Stimulated activated CD8-positive, alpha-beta memory T cell treated with anti-CD3 and anti-CD28 coated beads, Interleukin-15, amount 100 ng/mL, for 4 hours (primary cell): ENCODE measurements around the gene SMPD4.
"Not testable (repeated sequence)": the region's sequence is repeated elsewhere in the genome, so short reads cannot be mapped to it uniquely, and the experiment has no call there.

Source experiments
- DNase-seq, 2 donors: peaks; one replicate each; pipeline ENCODE4 v3.0.0-alpha.2; 2020; ENCODE audit warnings: low read depth in 2 of 2

Gene SMPD4

DNA sequence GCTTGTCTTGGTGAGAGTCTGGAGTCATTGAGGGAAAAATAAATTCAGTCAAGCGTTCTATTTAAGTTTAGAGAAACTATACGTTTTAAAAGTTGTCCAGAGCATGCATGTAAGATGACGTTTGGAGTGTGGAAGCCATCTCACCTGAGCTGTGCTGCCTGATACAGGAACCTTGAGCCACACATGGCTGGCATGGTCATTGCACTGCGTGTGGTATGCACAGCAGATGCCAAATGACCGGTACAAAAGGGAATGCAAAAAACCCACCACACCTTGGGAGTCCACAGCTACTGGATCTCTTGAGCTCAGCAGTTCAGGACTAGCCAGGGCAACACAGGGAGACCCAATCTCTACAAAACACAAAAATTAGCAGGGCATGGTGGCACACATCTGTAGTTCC is 5.0 kb upstream of the SMPD4 start:
- DNase-seq = no peak

DNA sequence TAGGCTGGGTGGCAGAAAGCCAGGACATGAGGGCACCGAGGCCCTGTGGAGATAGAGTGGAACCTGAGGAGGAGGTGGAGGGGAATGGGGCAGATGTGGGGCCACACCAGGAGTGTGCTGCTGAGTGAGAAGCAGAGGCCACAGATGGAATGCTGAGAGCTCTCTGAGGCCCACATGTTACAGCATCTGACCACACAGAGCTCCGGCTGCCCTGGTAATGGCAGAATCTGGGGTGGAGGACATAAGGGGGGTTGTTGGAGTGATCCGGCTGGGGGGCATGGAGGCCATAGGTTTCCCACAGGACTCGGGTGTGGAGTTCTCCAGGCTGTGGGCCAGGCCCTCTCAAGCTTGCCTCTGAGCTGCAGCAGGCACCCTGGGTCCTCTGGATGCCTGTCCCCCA is 4.5 kb upstream of the SMPD4 start:
- no peak for DNase-seq

DNA sequence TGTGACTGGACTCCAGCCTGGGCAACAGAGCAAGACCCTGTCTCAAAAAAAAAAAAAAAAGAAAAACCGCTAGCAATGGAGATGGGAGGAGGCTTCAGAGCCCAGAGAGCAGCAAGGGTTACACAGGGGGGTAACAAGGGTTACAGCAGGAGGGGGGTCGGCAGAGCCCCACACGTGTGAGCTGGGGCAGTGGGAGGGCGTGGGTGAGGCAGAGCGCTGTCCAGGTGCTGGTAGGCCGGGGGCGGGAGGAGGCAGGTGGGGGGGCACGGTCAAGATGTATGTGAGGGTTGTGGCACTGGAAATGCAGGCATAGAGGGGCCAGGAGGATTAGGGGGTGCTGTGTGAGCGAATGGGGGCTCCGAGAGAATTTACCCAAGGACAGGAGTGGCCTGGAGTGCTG is 4.0 kb upstream of the SMPD4 start:
- no peak for DNase-seq

DNA sequence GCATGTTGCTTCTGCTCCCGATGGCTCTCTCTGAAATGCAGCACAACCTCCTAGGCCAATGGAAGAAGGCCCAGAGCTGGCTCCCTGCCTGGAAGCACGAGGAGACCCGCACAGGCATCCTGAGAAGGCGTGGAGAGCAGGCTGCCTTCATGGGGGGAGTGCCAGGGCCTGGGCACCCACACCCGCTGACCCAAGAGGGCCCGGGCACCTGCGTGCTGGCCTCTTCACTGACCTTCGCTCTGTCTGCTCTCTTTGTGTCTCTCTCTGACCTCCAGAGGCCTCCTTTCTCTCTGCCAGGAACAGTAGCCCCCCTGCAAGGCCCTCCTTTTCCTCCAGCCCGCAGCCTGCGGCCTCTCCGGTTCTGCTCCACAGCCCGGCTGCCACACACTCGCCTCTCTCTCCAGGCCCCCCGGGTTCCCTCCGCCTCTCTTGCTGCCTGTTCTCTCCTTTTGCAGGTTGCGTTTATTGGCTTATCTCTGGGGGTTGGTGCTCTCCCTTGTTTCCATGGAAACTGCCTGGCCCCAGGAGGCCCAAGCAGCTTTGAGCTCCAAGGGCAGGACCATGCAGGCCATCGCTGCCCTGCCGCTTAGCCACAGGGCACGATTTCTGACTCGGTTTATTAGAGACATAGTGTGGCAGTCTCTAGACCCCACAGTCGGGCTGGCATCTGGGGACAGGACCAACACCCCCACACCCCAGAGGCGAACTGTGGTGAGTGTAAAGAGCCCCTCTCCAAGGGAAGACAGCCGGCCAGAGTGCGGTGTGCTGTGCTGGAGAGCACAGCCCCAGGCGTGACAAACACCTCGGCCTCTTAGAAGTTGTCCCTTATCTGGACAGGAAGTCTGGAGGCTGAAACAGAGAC is 2.3 kb upstream of the SMPD4 start:
- no peak for DNase-seq

DNA sequence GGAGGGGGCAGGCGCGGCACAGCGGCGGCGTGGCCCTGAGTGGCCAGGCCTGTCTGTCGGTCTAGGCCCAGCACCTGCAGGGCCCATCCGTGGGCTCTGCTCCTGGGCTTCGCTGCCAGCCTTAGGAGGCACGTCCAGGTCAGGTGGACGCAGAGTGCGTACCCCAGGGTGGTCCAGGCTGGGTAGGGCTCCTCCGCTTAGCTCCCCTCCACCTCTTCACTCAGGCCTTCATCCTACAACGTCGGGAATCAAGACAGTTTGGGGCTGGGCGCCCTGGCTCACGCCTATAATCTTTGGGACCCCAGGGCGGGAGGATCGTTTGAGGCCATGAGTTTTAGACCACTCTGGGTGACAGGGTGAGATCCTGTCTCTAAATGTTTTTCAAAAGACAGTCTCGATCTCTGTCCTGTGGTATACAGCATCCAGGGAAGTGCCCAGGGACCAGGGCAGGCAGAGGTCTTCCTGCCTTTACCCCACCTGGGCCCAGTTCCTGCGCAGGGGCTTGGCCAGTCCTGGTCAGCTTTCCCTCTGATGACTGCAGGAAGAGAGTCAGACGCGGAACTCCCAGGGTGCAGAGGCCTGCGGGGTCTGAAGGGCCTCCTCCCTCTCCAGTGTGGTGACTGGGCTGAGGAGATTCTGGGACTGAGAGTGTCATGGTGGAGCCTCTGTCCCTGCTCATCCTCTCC is 1.6 kb upstream of the SMPD4 start:
- not testable (repeated sequence) for DNase-seq

DNA sequence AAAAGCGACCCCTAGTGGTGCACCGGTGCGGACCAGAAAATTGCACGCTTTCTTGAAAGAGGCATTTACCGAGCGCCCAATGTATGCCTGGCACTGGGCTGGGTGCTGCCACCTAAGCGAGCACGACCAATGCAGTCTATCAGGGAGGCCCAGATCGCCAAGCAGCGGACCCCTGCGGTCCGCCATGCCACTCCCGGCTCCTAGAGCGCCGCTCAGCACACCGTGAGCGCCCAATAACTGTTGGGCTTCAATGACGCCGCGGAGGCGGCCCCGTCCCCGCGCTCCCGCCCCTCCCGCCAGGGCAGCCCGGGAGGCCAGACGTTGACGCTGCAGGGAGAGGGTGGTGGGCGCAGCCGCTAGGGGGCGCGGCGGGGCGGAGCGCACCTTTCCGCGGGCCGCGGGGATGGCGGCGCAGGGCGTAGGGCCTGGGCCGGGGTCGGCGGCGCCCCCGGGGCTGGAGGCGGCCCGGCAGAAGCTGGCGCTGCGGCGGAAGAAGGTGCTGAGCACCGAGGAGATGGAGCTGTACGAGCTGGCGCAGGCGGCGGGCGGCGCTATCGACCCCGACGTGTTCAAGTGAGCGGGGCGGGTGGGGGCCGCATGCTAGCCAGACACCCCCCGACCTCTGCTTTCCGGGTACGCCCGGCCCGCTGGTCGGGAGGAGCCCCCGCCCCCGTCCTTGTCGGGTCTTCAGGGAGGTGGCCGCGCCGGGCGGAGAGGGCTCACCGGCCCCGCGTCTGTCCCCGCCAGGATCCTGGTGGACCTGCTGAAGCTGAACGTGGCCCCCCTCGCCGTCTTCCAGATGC is 679 bp upstream of the SMPD4 start, which contains the start of gene MZT2B:
MZT2B (plus strand) TSS at position 383 of the 803 bp plus-strand sequence; CDS start at position 404, 21 bp downstream.
- peak; percentile 76 to 77 for DNase-seq

DNA sequence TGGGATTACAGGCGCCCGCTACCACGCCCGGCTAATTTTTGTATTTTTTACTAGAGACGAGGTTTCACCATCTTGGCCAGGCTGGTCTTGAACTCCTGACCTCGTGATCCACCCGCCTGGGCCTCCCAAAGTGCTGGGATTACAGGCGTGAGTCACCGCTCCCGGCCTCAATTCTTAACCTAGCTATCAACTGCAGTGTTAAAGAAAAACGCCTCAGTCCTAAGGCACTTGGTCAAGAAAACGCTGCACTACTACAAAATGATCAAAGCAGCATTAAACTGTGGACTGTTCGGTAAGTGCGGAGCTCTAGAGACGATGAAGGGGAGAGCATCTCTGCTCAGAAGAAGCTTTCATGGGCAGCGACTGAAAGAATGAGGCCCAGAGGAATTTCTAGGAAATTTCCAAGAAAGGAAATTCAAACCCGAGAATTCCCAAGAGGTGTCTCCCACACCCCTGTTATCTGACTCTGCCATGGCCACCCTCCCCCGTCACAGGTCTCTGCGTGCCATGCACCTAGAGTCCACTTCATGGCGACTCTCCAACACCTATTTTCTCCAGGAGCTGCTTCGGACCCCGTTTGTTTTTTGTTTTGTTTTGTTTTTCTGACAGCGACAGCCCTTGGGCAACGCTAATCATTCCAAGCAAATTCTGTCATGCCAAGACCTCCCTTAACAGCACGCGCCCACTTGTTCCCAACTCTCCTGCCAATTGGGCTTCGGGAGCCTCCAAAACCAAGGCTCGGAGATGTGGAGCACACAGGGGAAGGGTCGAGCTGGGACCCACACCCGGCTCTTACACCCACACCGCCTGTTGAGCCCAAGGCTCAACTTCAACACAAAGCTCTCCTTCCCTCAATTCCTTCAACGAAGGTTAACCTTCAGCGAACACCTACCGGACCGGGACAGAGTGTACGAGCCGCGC is 738 bp downstream of the SMPD4 start:
- DNase-seq = not testable (repeated sequence)

DNA sequence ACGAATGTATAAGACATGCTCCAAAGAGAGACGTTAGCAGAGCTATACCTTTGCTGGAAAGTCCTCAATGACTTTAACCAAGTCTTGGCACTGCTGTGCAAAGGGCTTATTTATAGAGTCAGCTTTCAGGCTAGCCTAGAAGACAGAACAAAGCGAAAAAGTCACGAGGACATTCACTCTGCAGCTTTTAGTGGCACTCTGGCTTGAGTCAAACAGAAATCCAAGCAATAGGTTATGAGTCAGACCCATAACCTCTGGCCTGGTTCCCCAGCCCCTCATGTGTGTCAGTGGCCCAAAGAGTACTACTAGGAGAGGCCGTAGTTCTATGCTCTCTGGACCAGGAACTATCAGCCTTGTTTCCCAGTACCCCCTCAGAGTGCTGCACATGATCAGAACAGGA is 6.5 kb downstream of the SMPD4 start:
- DNase-seq = not testable (repeated sequence)

DNA sequence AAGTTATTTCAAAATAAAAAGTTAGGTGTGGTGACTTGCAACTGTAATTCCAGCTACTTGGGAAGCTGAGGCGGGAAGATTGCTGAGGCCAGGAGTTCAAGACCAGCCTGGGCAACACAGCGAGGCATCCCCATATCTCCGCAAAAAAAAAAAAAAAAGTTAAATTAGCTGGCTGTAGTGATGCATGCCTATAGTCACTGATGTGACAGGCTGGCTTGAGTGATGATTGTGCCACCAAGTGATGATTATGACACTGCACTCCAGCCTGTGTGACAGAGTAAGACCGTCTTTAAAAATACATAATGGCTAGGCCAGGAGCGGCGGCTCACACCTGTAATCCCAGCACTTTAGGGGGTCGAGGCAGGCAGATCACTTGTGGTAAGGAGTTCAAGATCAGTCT is 11.5 kb downstream of the SMPD4 start:
- DNase-seq = no peak

DNA sequence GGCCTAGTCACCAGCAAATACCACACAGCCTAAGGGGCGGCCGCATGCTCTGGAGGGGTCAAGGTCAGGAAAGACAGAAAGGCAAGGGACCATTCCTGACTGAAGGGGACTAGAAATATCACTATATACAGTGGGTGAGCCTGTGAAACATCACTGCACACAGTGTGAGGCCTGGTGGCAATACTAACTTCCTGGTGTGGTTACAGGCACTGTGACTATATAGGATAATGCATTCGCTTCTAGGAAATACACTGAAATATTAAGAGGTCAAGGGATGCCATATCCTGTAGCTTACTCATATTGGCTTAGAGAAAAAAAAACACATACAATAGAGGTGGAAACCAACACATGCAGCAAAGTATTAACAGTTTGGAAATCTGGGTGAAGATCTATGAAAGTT is 12.2 kb downstream of the SMPD4 start:
- not testable (repeated sequence) for DNase-seq

DNA sequence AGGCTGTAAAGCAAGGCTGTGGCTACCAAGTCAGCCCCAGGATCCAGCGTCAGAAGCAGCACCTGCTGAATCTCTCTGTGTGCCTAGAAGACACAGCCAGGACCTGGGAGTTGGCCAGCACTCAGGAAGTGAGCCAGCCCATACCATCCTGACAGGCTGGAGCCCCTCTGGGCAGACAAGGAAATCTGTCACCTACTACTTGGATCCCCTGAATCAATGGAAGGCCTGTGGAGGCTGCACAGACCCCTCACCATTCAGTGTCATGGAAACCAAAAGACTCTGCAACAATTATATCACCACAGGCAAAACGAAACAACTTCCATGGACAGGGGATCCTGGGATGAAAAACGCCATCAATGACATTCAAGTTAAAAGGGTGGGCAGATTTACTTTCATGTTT is 14.8 kb downstream of the SMPD4 start:
- DNase-seq = not testable (repeated sequence)

DNA sequence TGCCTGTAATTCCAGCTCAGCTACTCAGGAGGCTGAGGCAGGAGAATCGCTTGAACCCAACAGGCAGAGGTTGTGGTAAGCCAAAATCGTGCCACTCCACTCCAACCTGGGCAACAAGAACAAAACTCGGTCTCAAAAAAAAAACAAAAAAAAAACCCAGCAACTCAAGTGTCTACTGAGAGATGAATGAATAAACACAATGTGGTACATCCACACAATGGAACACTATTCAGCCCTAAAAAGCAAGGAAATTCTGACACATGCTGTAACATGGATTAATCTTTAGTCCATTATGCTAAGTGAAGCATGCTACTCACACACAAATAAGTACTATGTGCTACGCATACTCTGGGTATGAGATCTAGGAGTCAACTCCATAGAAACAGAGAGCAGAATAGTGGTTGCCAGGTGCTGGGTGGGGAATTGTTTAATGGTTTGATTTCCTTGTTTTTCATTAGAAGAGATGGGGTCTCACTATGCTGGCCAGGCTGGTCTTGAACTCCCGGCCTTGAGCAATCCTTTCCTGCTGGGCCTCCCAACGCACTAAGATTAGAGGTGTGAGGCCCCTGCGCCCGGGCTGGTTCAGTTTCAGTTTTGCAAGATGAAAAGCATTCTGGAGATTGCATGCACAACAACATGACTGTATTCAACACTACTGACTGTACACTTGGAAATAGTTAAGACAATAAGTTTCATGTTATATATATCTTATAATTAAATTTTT is 15.9 kb downstream of the SMPD4 start:
- no peak for DNase-seq

DNA sequence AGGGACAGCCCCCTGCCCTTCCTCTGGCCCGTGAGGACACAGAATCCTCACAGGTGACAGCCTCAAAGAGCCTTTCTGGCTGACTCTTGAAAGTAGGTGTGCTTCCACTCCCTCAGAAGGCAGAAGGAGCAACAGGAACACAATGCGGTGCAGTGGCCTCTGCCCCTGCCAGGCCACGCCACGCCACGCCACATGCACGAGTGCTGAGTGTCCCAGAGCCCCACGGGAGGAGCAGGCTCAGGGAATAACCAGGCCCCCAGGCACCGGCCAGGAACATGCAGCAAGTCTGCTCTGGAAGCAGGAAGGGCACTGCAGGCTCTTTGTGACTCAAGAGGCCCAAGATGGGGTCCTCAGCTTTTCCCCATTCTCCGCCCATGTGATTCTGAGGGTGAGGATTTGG is 18.4 kb downstream of the SMPD4 start:
- no peak for DNase-seq

DNA sequence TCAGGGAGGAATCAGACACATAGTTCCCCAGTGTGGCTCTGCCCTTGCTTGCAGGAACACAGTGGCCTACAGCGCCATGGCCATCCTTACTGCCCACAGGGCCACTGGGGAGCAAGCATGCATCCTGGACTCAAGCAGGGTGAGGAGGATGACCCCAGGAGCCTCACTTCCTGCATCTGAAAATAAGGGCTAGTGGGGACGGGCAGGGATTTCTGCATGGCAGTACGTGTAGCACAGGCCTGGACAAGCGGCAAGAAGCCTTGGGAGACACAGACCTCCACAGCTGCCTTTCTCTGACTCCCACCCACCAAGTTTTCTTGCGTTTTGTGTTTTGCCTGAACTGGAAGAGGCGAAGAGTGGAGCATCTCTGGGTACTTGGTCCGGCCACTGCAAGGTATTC is 18.9 kb downstream of the SMPD4 start:
- not testable (repeated sequence) for DNase-seq

DNA sequence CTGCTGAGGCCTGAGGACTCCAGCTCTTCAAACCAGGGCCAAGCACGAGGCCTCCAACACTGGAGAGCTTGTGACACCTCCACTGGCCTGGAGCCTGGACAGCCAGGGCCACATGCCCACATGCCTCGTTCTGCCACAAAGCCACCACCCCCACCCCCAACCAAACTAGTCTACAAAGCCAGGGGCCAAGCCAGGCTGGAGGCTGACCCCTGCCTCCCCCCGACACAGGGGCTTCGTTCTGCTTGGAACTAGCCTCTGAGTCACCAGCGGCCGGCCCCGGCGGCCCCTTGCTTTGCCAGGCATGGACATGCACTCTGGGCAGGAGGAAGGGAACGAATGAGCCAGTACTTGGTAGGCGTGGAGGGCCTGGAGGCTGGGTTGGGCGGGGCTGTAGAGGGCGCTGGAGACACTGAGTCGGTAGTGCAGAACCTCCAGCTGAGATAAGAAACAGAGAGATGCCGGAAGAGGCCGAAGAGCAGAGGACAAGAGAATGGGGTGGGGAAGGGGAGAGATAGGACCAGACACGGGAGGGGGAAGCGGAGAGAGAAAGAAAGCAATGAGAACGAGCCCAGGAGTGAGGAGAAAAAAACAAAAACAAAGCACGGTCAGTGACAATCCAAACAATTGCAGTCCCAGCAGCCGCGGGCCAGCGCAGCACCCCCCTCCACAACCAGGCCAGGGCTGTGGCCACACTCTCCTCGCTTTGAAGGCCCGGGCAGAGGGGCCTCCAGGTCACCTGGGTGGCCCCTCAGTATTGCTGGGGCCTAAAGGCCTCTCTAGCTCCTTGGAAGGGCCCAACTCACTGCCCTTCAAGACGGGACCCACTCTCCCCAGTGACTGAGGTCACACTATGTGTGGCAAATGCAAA is 20.3 kb downstream of the SMPD4 start:
- DNase-seq = not testable (repeated sequence)

DNA sequence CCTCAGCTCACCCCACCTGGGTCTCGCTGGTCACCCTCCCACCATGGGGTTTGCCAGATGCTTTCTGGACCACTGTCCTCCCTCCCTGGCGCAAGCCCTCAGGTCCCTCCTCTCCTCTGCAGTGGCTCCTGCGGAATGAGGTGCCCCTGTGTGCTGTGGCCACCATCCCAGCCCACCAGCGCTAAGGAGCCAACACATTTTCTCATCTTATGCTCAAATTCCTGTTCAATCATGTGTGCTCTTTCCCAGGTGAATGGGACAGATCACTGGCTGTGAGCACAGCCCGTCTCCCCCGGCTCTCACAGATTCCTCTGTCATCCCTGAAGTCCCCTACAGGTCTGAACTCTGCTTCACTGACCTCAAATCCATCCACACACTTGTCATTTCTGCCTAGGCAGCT is 21.3 kb downstream of the SMPD4 start:
- DNase-seq = no peak

DNA sequence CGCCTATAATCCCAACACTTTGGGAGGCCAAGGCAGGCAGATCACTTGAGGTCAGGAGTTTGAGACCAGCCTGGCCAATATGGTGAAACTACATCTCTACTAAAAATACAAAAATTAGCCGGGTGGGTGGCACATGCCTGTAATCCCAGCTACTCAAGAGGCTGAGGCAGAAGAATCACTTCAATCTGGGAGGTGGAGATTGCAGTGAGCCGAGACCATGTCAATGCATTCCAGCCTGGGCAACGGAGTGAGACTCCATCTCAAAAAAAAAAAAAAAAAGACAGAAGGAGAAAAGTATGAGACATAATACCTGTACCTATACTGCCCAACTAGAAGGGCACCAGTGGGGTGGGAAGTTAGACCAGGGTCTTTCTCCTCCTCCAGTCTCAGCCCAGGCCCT is 22.0 kb downstream of the SMPD4 start:
- DNase-seq = not testable (repeated sequence)

DNA sequence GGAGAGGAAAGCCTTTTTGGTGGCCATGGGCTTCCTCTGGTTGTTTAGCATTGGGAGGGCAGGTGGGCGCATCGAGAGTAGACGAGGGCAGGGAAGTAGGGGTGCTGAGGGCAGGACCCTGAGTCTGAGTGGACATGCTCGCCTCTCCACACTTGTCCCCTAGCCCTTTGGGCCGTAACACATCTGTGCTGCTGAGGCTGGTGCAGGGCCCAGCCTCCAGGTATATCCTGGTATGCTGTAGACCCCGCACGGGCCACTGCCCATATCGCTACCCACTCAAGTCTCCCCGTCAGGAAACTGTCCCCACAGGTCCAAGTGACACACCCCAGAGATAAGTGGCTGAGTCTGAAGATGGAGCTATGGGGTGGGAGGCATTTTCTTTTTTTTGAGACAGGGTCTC is 22.8 kb downstream of the SMPD4 start:
- no peak for DNase-seq

DNA sequence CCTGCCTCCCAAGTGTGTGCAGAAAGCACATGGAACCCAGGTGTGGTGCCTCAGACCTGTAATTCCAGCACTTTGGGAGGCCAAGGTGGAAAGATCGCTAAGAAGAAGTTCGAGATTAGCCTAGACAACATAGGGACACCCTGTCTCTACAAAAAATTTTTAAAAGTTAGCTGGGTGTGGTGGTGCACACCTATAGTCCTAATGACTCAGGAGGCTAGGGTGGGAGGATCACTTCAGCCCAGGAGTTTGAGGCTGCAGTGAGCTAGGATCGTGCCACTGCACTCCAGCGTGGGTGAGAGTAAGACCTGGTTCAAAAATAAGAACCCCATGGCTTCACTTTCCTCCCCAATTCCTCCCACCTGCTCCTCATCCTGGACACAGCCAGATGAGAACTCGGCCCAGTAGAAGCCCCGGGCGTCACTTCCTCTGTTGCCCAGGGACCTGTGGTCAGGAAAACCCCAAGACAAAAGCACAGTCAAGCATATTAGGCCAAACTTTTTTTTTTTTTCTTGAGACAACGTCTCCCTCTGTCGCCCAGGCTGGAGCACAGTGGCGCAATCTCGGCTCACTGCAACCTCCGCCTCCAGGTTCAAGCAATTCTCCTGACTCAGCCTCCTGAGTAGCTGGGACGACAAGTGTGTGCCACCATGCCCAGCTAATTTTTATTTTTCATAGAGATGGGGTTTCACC is 23.4 kb downstream of the SMPD4 start:
- DNase-seq = not testable (repeated sequence)
